DMS153 (cell line): Measurements from ENCODE around the gene APCDD1.
"Not testable (repeated sequence)": the region's sequence is repeated elsewhere in the genome, so short reads cannot be mapped to it uniquely, and the experiment has no call there.

Experiments used
- DNase-seq: peaks from one replicate; lab custom pipeline; 2025; lab: John Stamatoyannopoulos, UW

APCDD1 gene

GRCh38 chr18:10462597-10462996 is 8.2 kb downstream of the APCDD1 start:
- DNase-seq: no peak

DNA sequence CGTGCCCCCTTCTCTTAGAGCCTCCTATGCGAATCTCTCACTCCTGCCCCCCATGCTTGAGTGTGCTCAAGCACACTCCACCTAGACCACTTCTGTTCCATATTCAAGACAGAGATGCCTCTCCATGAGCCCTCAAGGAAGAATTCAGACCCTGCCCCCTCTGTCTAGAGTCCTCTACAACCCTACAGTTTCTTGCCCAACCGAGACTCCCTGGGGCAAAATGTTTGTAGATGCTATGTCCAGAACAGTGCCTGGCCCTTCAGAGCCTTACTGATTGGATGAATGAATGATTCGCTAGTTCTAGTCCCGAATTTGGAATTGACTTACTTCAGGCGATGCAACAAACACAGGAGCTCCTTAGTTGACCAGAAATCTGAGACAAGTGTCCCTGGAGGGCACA is 8.7 kb downstream of the APCDD1 start:
- no peak for DNase-seq

GRCh38 chr18:10463741-10464140 is 9.3 kb downstream of the APCDD1 start:
- no peak for DNase-seq

DNA sequence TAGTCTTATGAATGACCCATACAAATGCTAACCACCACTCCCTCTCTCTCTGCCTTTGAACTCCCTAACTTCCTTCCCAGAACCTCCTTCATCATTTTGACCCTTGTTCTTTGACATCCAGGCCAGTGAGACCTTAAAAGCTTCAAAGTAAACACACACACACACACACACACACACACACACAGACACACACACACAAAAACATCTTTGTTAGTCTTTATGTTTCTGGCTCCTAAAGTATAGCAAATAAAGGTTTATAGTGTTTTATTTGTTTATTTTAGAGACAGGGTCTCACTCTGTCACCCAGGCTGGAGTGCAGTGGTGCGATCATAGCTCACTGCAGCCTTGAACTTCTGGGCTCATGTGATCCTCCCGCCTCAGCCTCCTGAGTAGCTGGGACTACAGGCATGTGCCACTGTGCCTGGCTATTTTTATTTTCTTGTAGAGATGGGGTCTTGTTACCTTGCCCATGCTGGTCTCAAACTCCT is 9.8 kb downstream of the APCDD1 start:
- not testable (repeated sequence) for DNase-seq

DNA sequence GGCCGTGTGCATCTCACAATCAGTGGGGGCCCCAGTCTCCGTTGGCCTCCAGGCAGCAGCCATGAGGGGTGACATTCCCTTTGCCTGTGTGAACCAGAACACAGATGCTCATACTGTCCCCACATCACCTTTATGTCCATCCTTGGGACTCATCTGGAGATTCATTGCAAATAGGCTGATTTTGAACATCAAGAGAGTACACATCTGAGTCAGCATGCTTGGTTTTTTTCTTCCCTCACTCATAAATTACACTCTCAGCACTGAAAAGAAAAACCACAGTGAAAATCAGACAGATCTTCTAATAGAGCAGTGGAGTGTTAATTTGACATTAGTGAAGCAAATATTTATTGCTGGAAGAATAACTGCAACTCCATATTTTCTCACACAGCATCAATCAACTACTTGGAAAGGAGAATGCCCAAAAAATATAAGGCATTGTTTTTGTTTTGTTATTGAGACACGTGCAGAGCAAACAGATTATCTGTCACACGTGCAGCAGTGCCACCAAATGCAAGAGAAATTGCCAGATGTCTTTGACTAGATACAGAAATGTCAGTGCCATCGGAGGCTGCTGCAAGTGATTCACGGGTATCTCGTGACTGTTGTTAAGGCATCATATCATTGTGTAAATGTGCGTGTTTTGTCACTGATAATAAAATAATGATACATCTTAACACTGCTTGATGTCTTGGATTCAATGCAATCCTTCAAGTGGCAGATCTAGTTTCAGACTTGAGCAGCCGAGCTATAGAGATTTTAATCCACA is 10.9 kb downstream of the APCDD1 start:
- DNase-seq: no peak

GRCh38 chr18:10470429-10470828 is 16.0 kb downstream of the APCDD1 start:
- no peak for DNase-seq

DNA sequence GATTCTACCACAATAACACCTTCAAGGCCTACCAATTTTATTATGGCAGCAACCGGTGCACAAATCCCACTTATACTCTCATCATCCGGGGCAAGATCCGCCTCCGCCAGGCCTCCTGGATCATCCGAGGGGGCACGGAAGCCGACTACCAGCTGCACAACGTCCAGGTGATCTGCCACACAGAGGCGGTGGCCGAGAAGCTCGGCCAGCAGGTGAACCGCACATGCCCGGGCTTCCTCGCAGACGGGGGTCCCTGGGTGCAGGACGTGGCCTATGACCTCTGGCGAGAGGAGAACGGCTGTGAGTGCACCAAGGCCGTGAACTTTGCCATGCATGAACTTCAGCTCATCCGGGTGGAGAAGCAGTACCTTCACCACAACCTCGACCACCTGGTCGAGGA is 17.1 kb downstream of the APCDD1 start:
- no peak for DNase-seq

DNA sequence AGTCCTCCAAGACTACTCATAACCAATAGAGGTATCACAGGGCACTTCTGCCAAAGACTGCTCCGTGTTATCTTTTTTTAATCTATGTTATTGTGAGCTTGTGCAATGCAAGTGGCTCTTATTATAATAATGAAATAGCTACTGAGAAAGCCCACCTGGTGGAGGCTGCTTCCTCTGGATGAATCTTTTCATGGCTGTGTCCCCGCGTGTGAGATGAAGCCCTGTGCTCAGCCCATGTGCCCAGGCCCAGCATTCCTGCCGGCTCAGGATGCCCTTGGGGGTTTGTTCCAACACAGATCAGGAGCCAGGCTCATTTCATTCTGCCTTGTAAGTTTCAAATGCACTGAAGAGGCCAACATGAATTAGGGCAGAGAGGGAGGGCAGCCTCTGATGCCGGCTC is 18.7 kb downstream of the APCDD1 start:
- DNase-seq: no peak

DNA sequence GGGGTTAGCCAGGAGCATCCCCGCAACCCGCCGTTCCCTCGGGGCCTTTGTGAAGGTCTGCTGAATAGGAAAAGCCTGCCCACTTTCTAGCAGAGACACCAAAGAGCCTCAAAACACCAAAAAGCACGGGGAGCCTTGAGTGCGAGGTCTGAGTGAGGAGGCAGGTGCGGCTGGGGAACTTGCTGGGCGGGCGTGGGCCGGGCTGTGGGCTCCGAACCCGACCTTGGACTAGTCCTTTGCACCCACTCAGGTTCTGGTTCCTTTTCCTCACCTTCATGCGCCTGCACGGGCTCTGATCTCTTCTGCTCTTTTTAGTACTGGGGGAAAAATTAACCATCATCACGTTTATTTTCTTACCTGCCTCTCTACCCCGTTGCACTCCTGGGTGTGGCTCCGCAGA is 19.9 kb downstream of the APCDD1 start:
- DNase-seq: no peak

- DNase-seq: no peak
Observed at GRCh38 chr18:10475276-10475653, 20.8 kb downstream of the APCDD1 start.

GRCh38 chr18:10475654-10476291 is 21.3 kb downstream of the APCDD1 start:
- no peak for DNase-seq

GRCh38 chr18:10476338-10476791 is 21.9 kb downstream of the APCDD1 start:
- no peak for DNase-seq

DNA sequence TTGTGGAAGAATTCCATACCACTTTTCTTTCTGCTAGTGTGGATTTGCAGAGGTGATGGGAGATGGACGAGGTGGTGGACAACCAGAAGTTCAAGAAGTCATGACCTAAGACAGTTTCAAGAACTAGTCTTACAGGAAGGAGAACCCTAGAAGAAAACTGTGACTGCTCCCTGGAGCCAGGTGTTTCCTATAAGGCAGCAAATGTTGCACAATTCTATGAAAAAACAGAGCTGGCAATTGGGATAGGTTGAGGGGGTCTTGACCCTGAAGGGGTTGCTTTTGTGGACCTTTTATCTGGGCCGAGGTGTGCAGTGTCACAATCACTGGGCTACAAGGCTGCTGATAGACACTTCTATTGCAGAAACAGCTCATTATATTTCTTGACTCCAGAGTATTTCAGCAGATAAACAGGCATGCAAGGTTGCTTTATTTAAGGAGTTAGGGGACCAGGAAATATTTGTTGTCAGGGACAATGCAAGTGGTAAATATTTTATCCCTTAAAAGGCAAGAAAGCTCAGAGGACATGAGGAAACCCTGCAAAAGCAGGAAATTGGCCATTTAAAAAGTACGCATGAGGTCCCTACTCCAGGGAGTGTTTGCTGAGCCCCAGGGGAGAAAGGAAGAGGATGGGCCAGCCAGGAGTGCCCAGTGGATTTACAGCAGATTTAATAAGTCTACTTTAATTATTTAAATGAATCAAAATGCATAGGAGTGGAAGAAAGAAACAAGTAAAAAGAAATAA is 22.9 kb downstream of the APCDD1 start:
- DNase-seq: no peak

- no peak for DNase-seq
Observed at GRCh38 chr18:10477863-10478260, 23.4 kb downstream of the APCDD1 start.

GRCh38 chr18:10481831-10482230 is 27.4 kb downstream of the APCDD1 start:
- DNase-seq: no peak

DNA sequence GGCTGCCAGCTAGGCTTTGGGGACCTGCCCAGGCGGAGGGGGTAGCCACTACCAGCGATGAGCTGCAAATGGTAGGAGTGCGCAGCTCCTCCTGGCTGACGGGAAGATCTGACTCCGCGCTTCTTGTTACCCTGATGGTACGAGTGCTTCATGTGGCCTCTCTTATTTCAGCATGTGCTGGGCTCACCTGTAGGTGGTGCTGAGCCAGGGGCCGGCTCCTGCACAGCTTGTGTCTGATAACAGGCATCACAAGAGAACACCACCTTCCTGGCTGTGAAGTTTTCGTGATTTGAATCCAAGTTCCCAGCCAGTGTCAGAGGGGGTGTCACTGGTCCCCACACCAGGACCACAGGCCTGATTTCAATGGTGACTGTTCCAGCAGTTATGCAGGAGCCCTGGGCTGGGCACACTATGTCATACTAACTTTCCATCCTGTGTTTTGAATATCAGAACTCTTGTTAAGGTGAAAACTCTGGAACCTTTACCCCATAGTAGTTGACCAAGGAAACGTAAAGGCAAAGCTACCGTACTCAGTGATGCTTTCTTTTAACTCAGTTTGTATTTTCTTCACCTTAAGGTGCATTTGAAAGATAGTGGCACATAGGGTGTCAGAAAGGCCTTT is 28.0 kb downstream of the APCDD1 start:
- no peak for DNase-seq

DNA sequence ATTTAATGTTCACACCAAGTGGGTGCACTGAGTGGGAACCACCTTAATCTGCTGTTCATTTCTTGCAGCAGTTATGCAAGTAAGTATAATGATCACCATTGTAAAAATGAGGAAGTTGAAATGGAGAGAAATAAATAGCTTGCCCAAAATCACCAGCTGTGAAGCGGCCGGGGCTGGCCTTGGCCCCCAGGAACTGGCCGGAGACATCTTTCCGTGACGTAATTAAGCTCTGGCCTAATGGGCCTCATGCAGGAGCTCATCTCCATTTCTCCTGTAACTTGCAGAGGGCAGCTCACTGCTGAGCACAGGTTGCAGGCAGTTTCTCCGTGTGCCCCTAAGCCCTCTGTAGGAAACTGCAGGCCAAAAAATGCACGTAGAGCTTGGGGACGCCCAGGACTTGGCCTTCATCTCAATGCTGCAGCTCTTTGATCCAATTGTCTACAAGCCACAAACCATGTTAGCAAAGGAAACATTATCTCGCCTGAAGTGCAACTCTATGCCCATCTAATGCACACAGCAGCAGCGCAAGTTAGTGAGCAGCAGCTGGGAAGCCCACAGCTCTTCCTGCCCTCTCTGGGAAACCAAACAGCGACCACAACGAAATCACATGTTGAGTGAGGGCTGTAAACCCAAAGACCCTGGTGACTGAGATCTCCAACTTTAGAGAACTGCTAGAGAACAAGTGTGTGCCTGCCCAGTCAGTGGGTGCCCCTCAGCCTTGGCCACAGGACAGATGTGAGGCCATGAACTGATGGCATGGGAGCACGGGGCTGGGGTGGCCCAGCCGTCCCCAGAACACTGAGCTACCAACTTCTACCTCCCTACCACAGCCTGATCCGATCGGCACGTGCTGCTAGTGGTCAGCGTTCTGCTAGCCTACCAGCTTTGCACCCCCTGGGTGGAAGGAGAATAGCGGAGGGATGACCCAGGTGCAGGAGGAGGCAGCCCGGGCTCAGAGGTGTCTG is 28.8 kb downstream of the APCDD1 start:
- no peak for DNase-seq

DNA sequence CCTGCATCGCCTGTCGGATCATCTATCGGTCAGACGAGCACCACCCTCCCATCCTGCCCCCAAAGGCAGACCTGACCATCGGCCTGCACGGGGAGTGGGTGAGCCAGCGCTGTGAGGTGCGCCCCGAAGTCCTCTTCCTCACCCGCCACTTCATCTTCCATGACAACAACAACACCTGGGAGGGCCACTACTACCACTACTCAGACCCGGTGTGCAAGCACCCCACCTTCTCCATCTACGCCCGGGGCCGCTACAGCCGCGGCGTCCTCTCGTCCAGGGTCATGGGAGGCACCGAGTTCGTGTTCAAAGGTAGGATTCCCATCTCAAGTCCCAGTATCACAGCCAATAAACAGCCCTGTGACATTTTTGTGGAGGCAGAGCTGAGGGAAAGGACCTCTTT is 31.0 kb downstream of the APCDD1 start:
- no peak for DNase-seq

- DNase-seq: no peak
Observed at GRCh38 chr18:10486362-10486761, 31.9 kb downstream of the APCDD1 start.

- no peak for DNase-seq
Observed at GRCh38 chr18:10487154-10487553, 32.7 kb downstream of the APCDD1 start.

GRCh38 chr18:10488017-10488416 is 33.6 kb downstream of the APCDD1 start:
- DNase-seq: no peak
